Fibroblast of peridontal ligament (primary cell): ENCODE data around the gene CXCL10.
A peak's percentile ranks its signal among the peaks of the same experiment; 100 is the strongest.
"Not testable (repeated sequence)": the region's sequence is repeated elsewhere in the genome, so short reads cannot be mapped to it uniquely, and the experiment has no call there.

ENCODE experiments used
- DNase-seq: peaks from one replicate; pipeline ENCODE4 v3.0.0-alpha.2; 2010; ENCODE audit errors: extremely low read depth

CXCL10 gene

GRCh38 chr4:76028350-76028765 is 5.1 kb upstream of the CXCL10 start:
- peak; percentile 45 for DNase-seq

GRCh38 chr4:76024065-76024464 is 768 bp upstream of the CXCL10 start:
- DNase-seq: no peak

GRCh38 chr4:76022677-76023076 is 620 bp downstream of the CXCL10 start:
- no peak for DNase-seq

GRCh38 chr4:76022031-76022430 is 1.3 kb downstream of the CXCL10 start:
- DNase-seq: no peak

- no peak for DNase-seq
Measured at GRCh38 chr4:76017056-76017686, 6.1 kb downstream of the CXCL10 start.

- DNase-seq: no peak
Measured at GRCh38 chr4:76016393-76016792, 6.9 kb downstream of the CXCL10 start.

DNA sequence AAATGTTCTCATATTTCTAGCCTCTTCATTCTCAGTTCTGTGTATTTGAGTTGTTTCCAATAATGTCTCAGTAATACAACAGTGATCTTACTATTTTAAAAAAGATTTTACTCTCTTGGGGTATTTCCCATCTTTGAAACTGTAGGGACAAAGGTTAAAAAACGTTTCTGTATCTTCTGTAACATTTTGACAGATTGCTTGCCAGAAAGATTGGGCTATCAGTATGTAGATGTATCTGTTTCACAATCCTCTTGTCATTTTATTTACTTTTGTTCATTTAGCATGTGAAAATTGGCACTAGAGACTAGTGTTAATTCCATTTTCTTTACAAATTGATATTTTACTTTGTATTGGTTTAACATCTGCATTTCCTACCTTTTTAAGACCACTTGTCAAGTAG is 9.8 kb downstream of the CXCL10 start:
- DNase-seq: no peak

DNA sequence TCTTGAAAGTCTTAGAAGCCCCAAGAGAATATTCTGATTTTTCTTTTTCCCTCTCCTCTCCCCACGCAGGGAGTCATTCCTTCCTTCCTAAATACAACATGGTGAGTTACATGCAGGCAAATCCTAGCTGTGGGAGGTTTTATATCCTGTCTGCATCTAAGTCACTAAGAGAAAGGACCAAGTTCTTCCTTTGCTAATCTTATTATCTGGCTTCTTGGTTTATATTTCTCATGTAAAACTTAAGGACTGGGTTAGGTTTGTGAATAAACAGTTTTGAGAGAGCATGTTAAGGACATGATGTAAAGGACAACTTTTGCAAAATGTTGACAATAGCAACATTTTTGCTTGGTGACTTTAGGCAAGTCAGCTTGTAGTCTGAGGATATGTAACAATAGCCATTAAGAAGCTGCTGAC is 10.9 kb downstream of the CXCL10 start:
- peak; percentile 49 for DNase-seq

GRCh38 chr4:76011700-76012387 is 11.5 kb downstream of the CXCL10 start:
- DNase-seq: peak; percentile 91

DNA sequence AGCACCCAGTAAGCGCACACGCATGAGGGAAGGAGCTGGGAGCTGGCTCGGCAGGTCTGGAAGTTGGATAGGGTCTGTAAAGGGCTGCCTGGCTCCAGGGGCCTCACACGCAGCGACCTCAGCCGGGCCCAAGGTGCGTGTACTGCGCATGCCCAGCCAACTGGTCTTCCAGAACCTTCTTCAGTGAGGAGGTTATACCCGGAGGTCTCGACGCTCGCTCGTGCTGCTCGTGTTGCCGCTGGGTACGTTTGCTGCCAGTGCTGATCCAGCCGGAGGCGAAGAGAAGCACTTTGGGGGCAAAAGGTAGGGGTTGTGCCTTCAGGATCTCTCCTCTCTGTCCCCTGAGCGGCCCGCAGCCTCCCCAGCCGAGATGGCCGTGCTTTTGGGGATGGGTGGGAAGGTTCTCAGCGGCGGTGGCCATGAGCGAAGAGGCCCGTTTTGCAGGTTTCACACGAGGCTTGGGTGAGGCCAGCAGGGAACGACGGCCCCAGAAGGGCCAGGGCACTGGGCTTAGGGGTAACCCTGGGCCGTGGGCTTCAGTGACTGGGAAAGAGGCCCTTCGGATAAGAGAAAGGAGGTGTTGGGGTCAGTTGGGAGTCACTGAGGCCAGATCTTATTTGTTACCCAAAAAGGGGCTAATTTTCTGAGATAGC is 12.2 kb downstream of the CXCL10 start:
- DNase-seq: no peak

DNA sequence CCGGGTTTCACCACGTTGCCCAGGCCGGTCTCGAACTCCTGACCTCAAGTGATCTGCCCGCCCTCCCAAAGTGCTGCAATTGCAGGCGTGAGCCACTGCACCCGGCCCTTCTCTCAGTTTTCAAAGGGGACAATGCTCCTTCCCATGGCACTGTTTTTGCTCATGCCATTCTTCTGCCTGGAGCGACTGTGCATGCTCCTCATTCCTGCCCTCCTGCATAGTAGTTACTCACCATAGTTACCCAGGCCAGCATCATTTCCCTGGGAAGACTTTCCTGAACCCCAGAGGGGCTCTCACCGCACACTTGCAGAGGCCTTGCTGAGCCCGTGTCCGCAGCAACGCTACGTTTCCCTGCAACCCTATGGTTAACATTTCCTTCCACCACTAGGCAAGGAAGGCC is 12.7 kb downstream of the CXCL10 start:
- no peak for DNase-seq

GRCh38 chr4:76009311-76009710 is 14.0 kb downstream of the CXCL10 start:
- DNase-seq: no peak

- no peak for DNase-seq
Measured at GRCh38 chr4:76007089-76007862, 16.0 kb downstream of the CXCL10 start, which contains the start of gene CXCL9. CXCL9 (minus strand) TSS chr4:76007509; CDS start chr4:76007449, 60 bp downstream.

GRCh38 chr4:76003620-76004019 is 19.7 kb downstream of the CXCL10 start:
- no peak for DNase-seq

GRCh38 chr4:76003035-76003434 is 20.3 kb downstream of the CXCL10 start:
- no peak for DNase-seq

GRCh38 chr4:76002176-76002575 is 21.1 kb downstream of the CXCL10 start:
- no peak for DNase-seq

DNA sequence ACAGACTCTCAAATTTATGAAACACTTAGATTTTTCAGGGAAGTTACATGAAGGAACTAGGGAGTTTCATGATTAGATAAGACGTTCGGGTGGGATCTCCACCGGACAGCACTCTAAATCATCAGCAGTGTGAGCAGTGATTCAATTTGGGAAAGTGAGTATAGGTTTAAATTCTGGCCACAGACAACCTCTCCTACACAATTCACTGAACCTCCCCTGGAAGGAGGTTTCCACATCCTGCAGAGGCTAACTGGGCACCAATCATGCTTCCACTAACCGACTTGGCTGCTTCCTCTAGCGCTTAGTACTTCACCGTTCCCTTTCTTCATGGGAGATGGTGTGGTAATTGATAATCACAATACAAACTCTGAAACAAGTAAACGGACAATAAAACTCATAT is 21.6 kb downstream of the CXCL10 start:
- DNase-seq: no peak

GRCh38 chr4:76000279-76000678 is 23.0 kb downstream of the CXCL10 start:
- no peak for DNase-seq

GRCh38 chr4:75998525-75999147 is 24.7 kb downstream of the CXCL10 start:
- DNase-seq: not testable (repeated sequence)

GRCh38 chr4:75997946-75998345 is 25.4 kb downstream of the CXCL10 start:
- no peak for DNase-seq

DNA sequence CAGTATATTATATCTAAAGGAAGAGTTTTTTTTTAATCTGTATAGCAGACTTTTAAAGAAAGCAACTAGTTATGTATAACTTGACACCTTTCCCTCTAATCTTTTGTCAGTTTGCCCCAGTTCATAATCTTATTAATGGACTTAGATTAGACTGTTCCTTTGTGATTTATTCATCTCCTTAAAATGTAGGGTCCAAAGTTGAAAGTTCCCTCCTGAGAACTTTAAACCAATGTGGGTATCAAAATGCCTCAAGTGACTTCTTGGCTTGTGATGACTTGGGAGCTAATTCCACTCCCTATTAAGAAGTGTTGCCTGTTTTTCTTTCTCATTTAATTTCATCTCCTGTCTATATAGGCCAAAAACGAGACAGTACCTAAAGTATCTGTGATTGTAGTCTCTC is 26.2 kb downstream of the CXCL10 start:
- no peak for DNase-seq

- DNase-seq: peak; percentile 82
Measured at GRCh38 chr4:75995727-75996126, 27.6 kb downstream of the CXCL10 start.
